Calu3 (cell line): ENCODE data around the gene LYSMD3. TPM values are rescaled to one million over a fixed set of nuclear protein-coding genes. Genes with fewer than 3 reads are reported as not detected.

Experiments
- BruUV-seq: library from RNA; stranded (reverse); fragments of 400-500 nt; replicated peaks from 2 replicates; lab custom pipeline; 2021; lab: Mats Ljungman, UMichigan
- CTCF ChIA-PET: fragments of 300-600 bp; sonication (Branson Sonifier 250); formaldehyde crosslinking; loops from one replicate; lab custom pipeline; 2022; ENCODE audit warnings: antibody characterized with exemption; lab: Charles Lee
- DNase-seq: peaks from one replicate; pipeline ENCODE4 v3.0.0; 2022
- H3K27ac Mint-ChIP-seq: one replicate; pipeline ENCODE4 v1.8.0; 2022; ENCODE audit warnings: mixed read lengths; ENCODE audit not compliant: unreplicated experiment
- H3K27me3 Mint-ChIP-seq: one replicate; pipeline ENCODE4 v1.8.0; 2022; ENCODE audit warnings: mixed read lengths; ENCODE audit not compliant: unreplicated experiment
- H3K36me3 Mint-ChIP-seq: one replicate; pipeline ENCODE4 v1.8.0; 2022; ENCODE audit warnings: mild to moderate bottlenecking, moderate library complexity, mixed read lengths; ENCODE audit not compliant: insufficient read depth, unreplicated experiment
- H3K4me1 Mint-ChIP-seq: one replicate; pipeline ENCODE4 v1.8.0; 2022; ENCODE audit warnings: mild to moderate bottlenecking, low read depth, mixed read lengths; ENCODE audit not compliant: unreplicated experiment
- H3K4me3 Mint-ChIP-seq: one replicate; pipeline ENCODE4 v1.8.0; 2022; ENCODE audit warnings: mild to moderate bottlenecking, low read depth, moderate library complexity, mixed read lengths; ENCODE audit not compliant: unreplicated experiment
- H3K9me3 Mint-ChIP-seq: one replicate; pipeline ENCODE4 v1.8.0; 2022; ENCODE audit warnings: low read depth, mixed read lengths; ENCODE audit not compliant: unreplicated experiment
- intact Hi-C: fragments of 100-400 bp; cut with micrococcal nuclease; formaldehyde crosslinking; loops from one replicate; pipeline ENCODE4 v1.10.0; 2022; ENCODE audit not compliant: unreplicated experiment
- total RNA-seq: library from RNA; stranded (reverse); gene quantifications from 2 replicates; pipeline ENCODE4 v1.2.3, GENCODE V29; 2022
- TF ChIP-seq, protein P1 (sequence below): fragments of 200-600 bp; IDR thresholded peaks from one replicate; pipeline ENCODE4 v1.8.0; 2022; ENCODE audit warnings: antibody characterized with exemption; ENCODE audit not compliant: unreplicated experiment

LYSMD3 gene
- total RNA-seq, 1 experiment from 2014 or later = 27.2 TPM

DNA sequence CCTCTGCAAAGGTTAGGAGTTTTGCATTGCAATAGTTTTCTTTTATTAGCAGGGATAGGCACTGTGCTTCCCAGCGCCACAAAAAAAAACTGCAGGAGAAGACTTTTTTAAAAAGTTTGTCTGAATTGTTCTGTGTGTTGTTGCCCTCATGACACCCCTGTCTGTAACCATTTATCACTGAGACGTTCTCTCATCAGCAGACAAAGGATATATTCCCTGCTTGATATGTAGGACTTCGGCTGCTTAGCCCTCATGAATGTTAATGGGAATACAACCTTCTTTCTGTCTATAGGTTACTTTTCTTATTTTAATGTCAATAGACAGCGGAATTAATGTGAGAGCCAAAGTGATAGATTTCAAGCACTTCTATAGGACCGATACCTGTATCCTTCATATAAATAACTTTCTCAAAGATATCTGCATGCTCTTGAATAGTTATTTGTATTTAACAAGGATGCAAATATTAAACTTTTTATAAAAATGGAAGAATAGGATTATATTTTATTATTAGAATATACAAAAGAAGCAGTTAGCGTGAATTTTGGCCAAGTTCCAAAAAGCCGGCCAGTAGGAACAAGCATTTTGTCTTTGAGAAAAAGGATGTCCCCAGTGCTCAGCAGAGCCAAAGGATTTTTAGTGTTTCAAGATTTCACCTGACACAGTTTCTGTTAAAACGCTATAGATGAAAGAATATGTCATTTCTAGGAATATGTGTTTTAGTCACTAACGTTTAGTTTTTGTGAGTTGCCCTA, 1.5 kb upstream of the LYSMD3 start:
- H3K4me3 Mint-ChIP-seq = no peak overlapping the region
- CTCF ChIA-PET = interaction anchor here (1.0 to 1.8 kb wide), 4 partner anchors 11 to 121 kb away, joined by 3 to 10 read pairs (median 4); partner anchors contain the start of gene CETN3
- H3K9me3 Mint-ChIP-seq = no peaks in the 10 kb centered on the region
- BruUV-seq = no TSS peak
- DNase-seq = no peak
- no peak overlapping the region for H3K27ac Mint-ChIP-seq
- TF ChIP-seq, protein P1, sequence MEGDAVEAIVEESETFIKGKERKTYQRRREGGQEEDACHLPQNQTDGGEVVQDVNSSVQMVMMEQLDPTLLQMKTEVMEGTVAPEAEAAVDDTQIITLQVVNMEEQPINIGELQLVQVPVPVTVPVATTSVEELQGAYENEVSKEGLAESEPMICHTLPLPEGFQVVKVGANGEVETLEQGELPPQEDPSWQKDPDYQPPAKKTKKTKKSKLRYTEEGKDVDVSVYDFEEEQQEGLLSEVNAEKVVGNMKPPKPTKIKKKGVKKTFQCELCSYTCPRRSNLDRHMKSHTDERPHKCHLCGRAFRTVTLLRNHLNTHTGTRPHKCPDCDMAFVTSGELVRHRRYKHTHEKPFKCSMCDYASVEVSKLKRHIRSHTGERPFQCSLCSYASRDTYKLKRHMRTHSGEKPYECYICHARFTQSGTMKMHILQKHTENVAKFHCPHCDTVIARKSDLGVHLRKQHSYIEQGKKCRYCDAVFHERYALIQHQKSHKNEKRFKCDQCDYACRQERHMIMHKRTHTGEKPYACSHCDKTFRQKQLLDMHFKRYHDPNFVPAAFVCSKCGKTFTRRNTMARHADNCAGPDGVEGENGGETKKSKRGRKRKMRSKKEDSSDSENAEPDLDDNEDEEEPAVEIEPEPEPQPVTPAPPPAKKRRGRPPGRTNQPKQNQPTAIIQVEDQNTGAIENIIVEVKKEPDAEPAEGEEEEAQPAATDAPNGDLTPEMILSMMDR = no peak
- H3K36me3 Mint-ChIP-seq = peaks cover 30% of the 10 kb centered on the region
- H3K27me3 Mint-ChIP-seq = peaks cover 22% of the 10 kb centered on the region
- peaks cover 28% of the 10 kb centered on the region for H3K4me1 Mint-ChIP-seq
- intact Hi-C loops = loop anchor here (1.0 to 5.0 kb wide), 4 partner anchors 56 to 109 kb away; partner anchors contain the start of genes MBLAC2 and POLR3G

DNA sequence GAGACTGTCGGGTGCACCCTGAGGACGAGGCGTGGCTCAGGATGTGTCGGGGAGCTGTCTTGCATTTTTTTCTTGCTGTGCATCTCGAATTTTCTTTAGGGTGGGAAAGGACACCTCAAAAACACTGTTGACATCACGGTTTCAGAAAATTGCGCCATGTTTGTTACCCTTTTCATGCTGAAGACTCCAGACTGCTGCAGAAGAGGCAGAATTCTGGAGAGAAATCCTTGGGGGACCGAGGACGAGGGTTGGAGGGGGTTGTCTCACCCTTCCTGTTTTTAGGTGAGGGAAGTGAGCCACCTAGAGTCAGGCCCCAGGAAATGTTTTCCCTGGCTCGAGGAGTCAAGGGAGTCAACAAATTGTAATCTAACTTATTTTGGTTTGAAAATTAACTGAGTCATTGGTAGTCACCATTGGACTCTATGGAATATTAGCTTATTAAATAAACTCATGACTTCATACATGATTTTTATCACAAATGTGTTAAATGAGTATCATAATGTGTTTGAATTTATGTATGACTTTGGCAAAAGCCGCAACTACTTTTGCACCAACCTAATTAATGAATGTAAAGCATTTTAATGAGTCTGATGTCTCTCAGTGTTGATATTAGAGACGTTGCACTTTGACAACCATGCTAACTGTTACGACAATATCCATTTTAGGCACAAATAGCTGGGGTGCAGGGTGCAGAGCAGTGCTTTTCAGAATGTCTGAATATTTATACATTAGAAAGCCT, 724 bp upstream of the LYSMD3 start:
- CTCF ChIA-PET = interaction anchor here (0.8 to 1.8 kb wide), 5 partner anchors 11 to 120 kb away, joined by 3 to 10 read pairs (median 4); partner anchors contain the start of gene CETN3
- BruUV-seq = TSS peak; percentile 65
- peaks cover 32% of the 10 kb centered on the region for H3K36me3 Mint-ChIP-seq

DNA sequence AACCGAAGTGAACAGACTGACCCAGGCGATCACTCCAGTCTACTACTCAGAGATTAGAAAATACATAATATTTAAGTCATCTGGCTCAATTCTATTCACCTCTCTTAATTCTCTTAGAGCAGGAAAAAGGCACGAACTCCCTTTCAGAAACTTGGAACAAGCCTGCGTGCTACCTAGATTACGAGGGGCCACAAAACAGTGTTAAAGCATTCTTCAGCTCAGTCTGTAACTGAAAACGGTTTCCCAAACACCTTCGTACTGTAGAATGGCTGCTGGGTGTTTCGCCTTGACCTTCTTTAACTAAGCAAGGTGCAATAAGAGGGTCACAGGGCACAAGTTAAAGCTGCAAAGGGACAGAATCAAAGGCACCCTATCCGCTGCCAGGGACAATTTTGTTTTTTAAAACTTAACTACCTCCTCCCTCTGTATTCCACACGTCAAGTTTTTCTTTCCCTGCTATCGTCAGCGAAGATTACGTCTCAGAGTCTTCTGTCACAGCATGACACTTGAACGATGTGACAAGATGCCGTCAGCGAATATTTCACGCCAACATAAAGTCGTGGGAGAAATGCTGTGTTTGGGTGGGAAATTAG, 687 bp downstream of the LYSMD3 start:
- DNase-seq = no peak

More for the DNA sequence above, 724 bp upstream of the LYSMD3 start:
- intact Hi-C loops = loop anchor here (1.0 to 5.0 kb wide), 4 partner anchors 55 to 108 kb away; partner anchors contain the start of genes MBLAC2 and POLR3G
- DNase-seq = peak; percentile 78
- H3K4me3 Mint-ChIP-seq = peak overlapping the region; percentile 71
- no peaks in the 10 kb centered on the region for H3K9me3 Mint-ChIP-seq
- H3K27me3 Mint-ChIP-seq = peaks cover 22% of the 10 kb centered on the region
- peaks cover 28% of the 10 kb centered on the region for H3K4me1 Mint-ChIP-seq
- TF ChIP-seq, protein P1 = peak; percentile 68
- peak overlapping the region; percentile 48 for H3K27ac Mint-ChIP-seq

More for the DNA sequence above, 687 bp downstream of the LYSMD3 start:
- H3K27ac Mint-ChIP-seq = peak overlapping the region; percentile 48
- TF ChIP-seq, protein P1 = no peak
- H3K4me1 Mint-ChIP-seq = peaks cover 28% of the 10 kb centered on the region
- H3K27me3 Mint-ChIP-seq = peaks cover 13% of the 10 kb centered on the region
- no peaks in the 10 kb centered on the region for H3K9me3 Mint-ChIP-seq
- H3K36me3 Mint-ChIP-seq = peaks cover 38% of the 10 kb centered on the region
- CTCF ChIA-PET = interaction anchor here (1.2 to 1.8 kb wide), 2 partner anchors 55 to 89 kb away, joined by 3 to 10 read pairs; no protein-coding TSS in a partner anchor
- H3K4me3 Mint-ChIP-seq = peak overlapping the region; percentile 71
- no TSS peak for BruUV-seq
- intact Hi-C loops = no loop called here
